Measurements from ENCODE around the gene GPR157. TPM values are rescaled to one million over a fixed set of nuclear protein-coding genes. Genes with fewer than 3 reads are reported as not detected.
"Not testable (repeated sequence)": the region's sequence is repeated elsewhere in the genome, so short reads cannot be mapped to it uniquely, and the experiment has no call there.

Gene GPR157
- total RNA-seq, 1 donor from 2014 or later: 44.0 TPM

DNA sequence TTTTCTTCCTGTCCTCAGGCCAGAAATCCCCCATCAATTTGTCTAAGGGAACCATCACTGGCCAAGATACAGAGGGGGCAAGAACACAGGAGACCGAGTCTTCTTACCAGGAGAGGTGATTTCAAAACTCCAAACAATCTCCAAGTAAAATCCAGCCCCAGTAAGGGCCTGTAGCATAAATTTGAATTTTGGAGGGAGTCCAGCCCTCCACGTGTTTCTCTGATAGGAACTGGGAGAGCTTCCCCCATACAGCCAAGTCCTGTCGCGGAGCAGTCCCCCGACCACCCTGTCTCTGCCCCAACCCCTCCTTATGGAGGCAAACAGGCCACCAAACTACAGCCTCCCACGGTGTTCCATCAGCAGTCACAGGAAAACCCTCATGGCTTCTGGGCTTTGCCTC lies 32.4 kb upstream of the GPR157 start:
- no peak for DNase-seq (ENCODE audit: low read depth)
- H3K4me3 ChIP-seq (ENCODE audit: low read depth, low read length): no peak overlapping the region
- TF ChIP-seq, protein P1, sequence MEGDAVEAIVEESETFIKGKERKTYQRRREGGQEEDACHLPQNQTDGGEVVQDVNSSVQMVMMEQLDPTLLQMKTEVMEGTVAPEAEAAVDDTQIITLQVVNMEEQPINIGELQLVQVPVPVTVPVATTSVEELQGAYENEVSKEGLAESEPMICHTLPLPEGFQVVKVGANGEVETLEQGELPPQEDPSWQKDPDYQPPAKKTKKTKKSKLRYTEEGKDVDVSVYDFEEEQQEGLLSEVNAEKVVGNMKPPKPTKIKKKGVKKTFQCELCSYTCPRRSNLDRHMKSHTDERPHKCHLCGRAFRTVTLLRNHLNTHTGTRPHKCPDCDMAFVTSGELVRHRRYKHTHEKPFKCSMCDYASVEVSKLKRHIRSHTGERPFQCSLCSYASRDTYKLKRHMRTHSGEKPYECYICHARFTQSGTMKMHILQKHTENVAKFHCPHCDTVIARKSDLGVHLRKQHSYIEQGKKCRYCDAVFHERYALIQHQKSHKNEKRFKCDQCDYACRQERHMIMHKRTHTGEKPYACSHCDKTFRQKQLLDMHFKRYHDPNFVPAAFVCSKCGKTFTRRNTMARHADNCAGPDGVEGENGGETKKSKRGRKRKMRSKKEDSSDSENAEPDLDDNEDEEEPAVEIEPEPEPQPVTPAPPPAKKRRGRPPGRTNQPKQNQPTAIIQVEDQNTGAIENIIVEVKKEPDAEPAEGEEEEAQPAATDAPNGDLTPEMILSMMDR (IDR thresholded peaks at IDR 0.05; ENCODE audit: insufficient read depth, low read length, severe bottlenecking): no peak
- H3K36me3 ChIP-seq (ENCODE audit: control insufficient read depth, insufficient read depth, low read length): peaks cover 2% of the 10 kb centered on the region
- H3K27me3 ChIP-seq (ENCODE audit: control insufficient read depth, insufficient read depth, low read length): no peaks in the 10 kb centered on the region
- FAIRE-seq: no peak

DNA sequence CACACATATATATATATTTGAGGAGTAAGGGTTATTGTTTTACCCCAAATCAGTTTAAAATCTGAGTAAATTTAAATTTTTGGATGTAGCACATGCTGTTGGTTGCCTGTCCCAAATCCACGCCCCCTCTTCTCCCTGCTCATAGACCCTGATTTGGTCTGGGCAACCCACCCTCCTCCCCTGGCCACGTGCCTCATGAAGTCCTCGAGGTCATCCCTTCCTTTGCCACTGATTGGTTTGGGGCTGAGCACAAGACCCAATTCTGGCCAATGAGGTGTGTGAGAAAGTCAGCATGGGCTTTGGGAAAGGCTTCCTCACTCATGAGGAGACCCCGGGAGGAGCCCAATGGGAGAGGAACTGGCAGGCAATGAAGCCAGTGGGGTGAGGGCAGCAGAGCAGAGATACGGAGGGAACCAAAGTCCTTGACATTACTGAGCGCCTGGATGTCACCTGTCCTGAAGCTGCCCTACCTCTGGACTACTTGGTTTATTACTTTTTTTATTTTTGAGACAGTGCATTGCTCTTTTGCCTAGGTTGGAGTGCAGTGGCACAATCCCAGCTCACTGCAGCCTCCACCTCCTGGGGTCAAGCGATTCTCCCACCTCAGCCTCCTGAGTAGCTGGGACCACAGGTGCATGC lies 31.3 kb upstream of the GPR157 start:
- TF ChIP-seq, protein P1 (IDR thresholded peaks at IDR 0.05; ENCODE audit: insufficient read depth, low read length, severe bottlenecking): no peak

DNA sequence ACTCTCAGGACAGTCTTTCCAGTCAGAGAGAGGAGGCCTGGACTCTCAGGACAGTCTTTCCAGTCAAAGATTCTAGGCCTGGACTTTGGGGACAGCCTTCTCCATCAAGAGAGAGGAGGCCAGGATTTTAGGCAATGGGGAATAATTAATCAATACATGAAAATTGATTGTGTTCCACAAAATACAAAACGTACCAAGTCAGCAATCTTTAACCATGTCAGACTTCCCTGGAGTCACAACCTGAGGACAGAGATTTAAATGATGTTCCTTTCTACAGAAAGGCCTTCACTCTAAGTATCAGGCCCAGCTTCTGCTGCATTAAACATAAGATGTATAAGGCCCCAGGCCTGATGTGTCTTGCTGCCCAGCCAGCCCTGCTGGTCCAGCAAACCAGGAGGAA lies 27.0 kb upstream of the GPR157 start:
- FAIRE-seq (no peak), DNase-seq (ENCODE audit: low read depth) (no peak)
- Histone ChIP-seq H3K36me3 (ENCODE audit: control insufficient read depth, insufficient read depth, low read length) (peaks cover 8% of the 10 kb centered on the region), H3K4me3 (ENCODE audit: low read depth, low read length) (no peak overlapping the region), H3K27me3 (ENCODE audit: control insufficient read depth, insufficient read depth, low read length) (no peaks in the 10 kb centered on the region)
- TF ChIP-seq, protein P1 (IDR thresholded peaks at IDR 0.05; ENCODE audit: insufficient read depth, low read length, severe bottlenecking): no peak

More for the DNA sequence above, 31.3 kb upstream of the GPR157 start:
- H3K27me3 ChIP-seq (ENCODE audit: control insufficient read depth, insufficient read depth, low read length): no peaks in the 10 kb centered on the region
- no peak for FAIRE-seq
- no peak overlapping the region for H3K4me3 ChIP-seq (ENCODE audit: low read depth, low read length)
- peaks cover 2% of the 10 kb centered on the region for H3K36me3 ChIP-seq (ENCODE audit: control insufficient read depth, insufficient read depth, low read length)
- DNase-seq (ENCODE audit: low read depth): no peak

DNA sequence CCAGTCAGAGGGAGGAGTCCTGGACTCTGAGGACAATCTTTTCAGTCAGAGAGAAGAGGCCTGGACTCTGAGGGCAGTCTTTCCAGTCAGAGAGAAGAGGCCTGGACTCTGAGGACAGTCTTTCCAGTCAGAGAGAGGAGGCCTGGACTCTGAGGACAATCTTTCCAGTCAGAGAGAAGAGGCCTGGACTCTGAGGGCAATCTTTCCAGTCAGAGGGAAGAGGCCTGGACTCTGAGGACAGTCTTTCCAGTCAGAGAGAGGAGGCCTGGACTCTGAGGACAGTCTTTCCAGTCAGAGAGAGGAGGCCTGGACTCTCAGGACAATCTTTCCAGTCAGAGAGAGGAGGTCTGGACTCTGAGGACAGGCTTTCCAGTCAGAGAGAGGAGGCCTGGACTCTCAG lies 26.5 kb upstream of the GPR157 start:
- not testable (repeated sequence) for FAIRE-seq

DNA sequence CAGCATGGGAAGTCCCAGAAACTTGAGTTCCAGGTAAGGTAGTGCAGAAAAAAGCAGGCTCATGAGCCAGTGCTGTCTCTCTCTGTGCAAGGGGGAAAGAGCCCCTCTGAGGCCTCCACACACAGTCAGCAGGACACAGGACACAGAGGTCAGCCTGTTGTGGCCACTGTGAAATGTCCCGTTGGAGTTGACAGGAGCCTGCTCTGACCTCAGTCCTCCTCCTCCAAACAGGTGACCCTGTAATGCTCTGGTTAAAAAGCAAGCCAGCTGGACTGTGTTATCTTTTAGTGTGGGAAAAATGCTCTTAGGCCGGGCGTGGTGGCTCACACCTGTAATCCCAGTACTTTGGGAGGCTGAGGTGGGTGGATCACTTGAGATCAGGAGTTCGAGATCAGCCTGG lies 24.2 kb upstream of the GPR157 start:
- Histone ChIP-seq H3K4me3 (ENCODE audit: low read depth, low read length) (no peak overlapping the region), H3K36me3 (ENCODE audit: control insufficient read depth, insufficient read depth, low read length) (peaks cover 16% of the 10 kb centered on the region), H3K27me3 (ENCODE audit: control insufficient read depth, insufficient read depth, low read length) (no peaks in the 10 kb centered on the region)
- TF ChIP-seq, protein P1 (IDR thresholded peaks at IDR 0.05; ENCODE audit: insufficient read depth, low read length, severe bottlenecking): no peak
- FAIRE-seq: no peak
- DNase-seq (ENCODE audit: low read depth): no peak

More for the DNA sequence above, 26.5 kb upstream of the GPR157 start:
- not testable (repeated sequence) for H3K4me3 ChIP-seq (ENCODE audit: low read depth, low read length); DNase-seq (ENCODE audit: low read depth); H3K27me3 ChIP-seq (ENCODE audit: control insufficient read depth, insufficient read depth, low read length)
- H3K36me3 ChIP-seq (ENCODE audit: control insufficient read depth, insufficient read depth, low read length): peaks cover 13% of the 10 kb centered on the region

DNA sequence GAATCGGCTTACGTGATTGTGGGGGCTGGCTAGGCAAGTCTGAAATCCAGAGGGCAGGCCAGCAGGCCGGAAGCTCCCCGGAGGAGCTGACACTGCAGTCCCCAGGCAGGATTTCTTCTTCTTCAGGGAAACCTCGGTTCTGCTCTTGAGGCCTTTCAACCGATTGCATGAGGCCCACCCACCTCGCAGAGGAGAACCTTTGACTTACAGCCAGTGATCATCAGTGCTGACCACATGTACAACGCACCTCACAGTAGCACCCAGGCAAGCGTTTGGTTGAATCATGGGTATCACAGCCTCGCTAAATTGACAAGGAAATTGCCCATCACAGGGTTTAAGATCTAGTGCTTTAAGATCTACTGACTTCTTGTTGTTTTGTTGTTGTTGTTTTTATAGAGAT lies 23.6 kb upstream of the GPR157 start:
- Histone ChIP-seq H3K4me3 (ENCODE audit: low read depth, low read length) (no peak overlapping the region), H3K36me3 (ENCODE audit: control insufficient read depth, insufficient read depth, low read length) (peaks cover 16% of the 10 kb centered on the region), H3K27me3 (ENCODE audit: control insufficient read depth, insufficient read depth, low read length) (no peaks in the 10 kb centered on the region)
- TF ChIP-seq, protein P1 (IDR thresholded peaks at IDR 0.05; ENCODE audit: insufficient read depth, low read length, severe bottlenecking): no peak
- DNase-seq (ENCODE audit: low read depth): no peak
- no peak for FAIRE-seq
